IMR-90 (cell line): Measurements from ENCODE around the gene SPATA32. TPM values are rescaled to one million over a fixed set of nuclear protein-coding genes. Genes with fewer than 3 reads are reported as not detected.

Experiments used
- ATAC-seq: fragments of 200-7000 bp; cut with Tn5 transposase; 2 replicates; pipeline ENCODE4 v1.9.1; 2020; ENCODE audit warnings: low read depth, mild to moderate bottlenecking, moderate library complexity
- BruUV-seq: library from RNA; stranded (reverse); fragments of 400-500 nt; replicated peaks from 2 replicates; lab custom pipeline; 2021; lab: Mats Ljungman, UMichigan
- CTCF ChIA-PET: fragments of 300-600 bp; formaldehyde crosslinking; extraction: SDS; loops from one replicate; lab custom pipeline; 2021; ENCODE audit warnings: antibody characterized with exemption; lab: Yijun Ruan, JAX
- POLR2A ChIA-PET: fragments of 300-600 bp; sonication (Branson Sonifier 250); formaldehyde crosslinking; loops from one replicate; lab custom pipeline; 2022; ENCODE audit warnings: antibody characterized with exemption; ENCODE audit not compliant: unreplicated experiment; lab: Charles Lee
- DNase-seq: peaks from one replicate; pipeline ENCODE4 v3.0.0; 2013
- H2AFZ ChIP-seq: replicated peaks from 2 replicates; pipeline ENCODE3; 2013; ENCODE audit warnings: low read length, mild to moderate bottlenecking; ENCODE audit not compliant: poor library complexity
- H2AK5ac ChIP-seq: 2 replicates; pipeline ENCODE4 v1.6.1; 2013; ENCODE audit warnings: low read depth, low read length, inconsistent platforms
- H2AK9ac ChIP-seq: replicated peaks from 2 replicates; pipeline ENCODE3; 2013; ENCODE audit warnings: mild to moderate bottlenecking, low read depth, low read length, moderate library complexity; ENCODE audit not compliant: poor library complexity
- H2BK120ac ChIP-seq: 2 replicates; pipeline ENCODE4 v1.6.1; 2013; ENCODE audit warnings: low read depth, low read length, inconsistent platforms
- H2BK15ac ChIP-seq: 3 replicates; pipeline ENCODE4 v1.6.1; 2013; ENCODE audit warnings: low read depth, low read length, inconsistent platforms
- H2BK20ac ChIP-seq: 2 replicates; pipeline ENCODE4 v1.6.1; 2013; ENCODE audit warnings: low read depth, mild to moderate bottlenecking, inconsistent platforms, low read length, moderate library complexity
- H2BK5ac ChIP-seq: 2 replicates; pipeline ENCODE4 v1.6.1; 2013; ENCODE audit warnings: mild to moderate bottlenecking, low read depth, low read length, inconsistent platforms; ENCODE audit not compliant: poor library complexity, severe bottlenecking
- H3K14ac ChIP-seq: replicated peaks from 2 replicates; pipeline ENCODE4 v1.6.1; 2013; ENCODE audit warnings: low read depth, low read length, inconsistent platforms
- H3K18ac ChIP-seq: 2 replicates; pipeline ENCODE4 v1.6.1; 2013; ENCODE audit warnings: low read depth, low read length, control low read depth
- H3K23ac ChIP-seq: 2 replicates; pipeline ENCODE4 v1.6.1; 2013; ENCODE audit warnings: low read depth, low read length, inconsistent platforms
- H3K27ac ChIP-seq: 2 replicates; pipeline ENCODE4 v1.5.1; 2013; ENCODE audit warnings: mild to moderate bottlenecking, control low read depth, low read length; ENCODE audit not compliant: insufficient read depth
- H3K27me3 ChIP-seq: 2 replicates; pipeline ENCODE4 v1.6.1; 2013; ENCODE audit warnings: low read length; ENCODE audit not compliant: control insufficient read depth, insufficient read depth
- H3K36me3 ChIP-seq: 2 replicates; pipeline ENCODE4 v1.6.1; 2013; ENCODE audit warnings: low read length, mixed read lengths; ENCODE audit not compliant: control insufficient read depth, insufficient read depth
- H3K4ac ChIP-seq: 2 replicates; pipeline ENCODE4 v1.6.1; 2013; ENCODE audit warnings: low read depth, low read length, inconsistent platforms
- H3K4me1 ChIP-seq: 2 replicates; pipeline ENCODE4 v1.6.1; 2013; ENCODE audit warnings: low read length, mixed read lengths; ENCODE audit not compliant: control insufficient read depth, insufficient read depth
- H3K4me2 ChIP-seq: 2 replicates; pipeline ENCODE4 v1.6.1; 2013; ENCODE audit warnings: low read depth, mild to moderate bottlenecking, control low read depth, low read length, moderate library complexity
- H3K4me3 ChIP-seq: 2 replicates; pipeline ENCODE4 v1.5.1; 2013; ENCODE audit warnings: low read depth, mild to moderate bottlenecking, control low read depth, low read length, moderate library complexity; ENCODE audit not compliant: insufficient read depth
- H3K56ac ChIP-seq: 2 replicates; pipeline ENCODE4 v1.6.1; 2013; ENCODE audit warnings: low read length, inconsistent platforms; ENCODE audit not compliant: insufficient read depth; ENCODE audit errors: extremely low read depth
- H3K79me1 ChIP-seq, 2 experiments: 2 replicates each; pipeline ENCODE4 v1.6.1; 2013; ENCODE audit warnings: low read length in 2 of 2, inconsistent platforms in 1 of 2, low read depth in 1 of 2
- H3K9ac ChIP-seq: 2 replicates; pipeline ENCODE4 v1.6.1; 2013; ENCODE audit warnings: low read depth, low read length, control low read depth
- H3K9me1 ChIP-seq: 2 replicates; pipeline ENCODE4 v1.6.1; 2013; ENCODE audit warnings: low read length, inconsistent platforms; ENCODE audit not compliant: insufficient read depth
- H3K9me3 ChIP-seq: 2 replicates; pipeline ENCODE4 v1.6.1; 2013; ENCODE audit warnings: low read length; ENCODE audit not compliant: control insufficient read depth, insufficient read depth
- H4K20me1 ChIP-seq: 2 replicates; pipeline ENCODE4 v1.6.1; 2013; ENCODE audit warnings: low read length, inconsistent platforms; ENCODE audit not compliant: insufficient read depth
- H4K5ac ChIP-seq: 2 replicates; pipeline ENCODE4 v1.6.1; 2013; ENCODE audit warnings: mild to moderate bottlenecking, low read depth, low read length, control low read depth
- H4K8ac ChIP-seq, 2 experiments: 2 replicates each; pipeline ENCODE4 v1.6.1; 2013; ENCODE audit warnings: low read depth in 2 of 2, low read length in 2 of 2, control low read depth in 1 of 2, inconsistent platforms in 1 of 2
- H4K91ac ChIP-seq: 2 replicates; pipeline ENCODE4 v1.6.1; 2013; ENCODE audit warnings: low read depth, low read length, inconsistent platforms; ENCODE audit not compliant: insufficient read depth
- MXI1 ChIP-seq: IDR thresholded peaks from 2 replicates; pipeline ENCODE4 v1.6.1; 2012; ENCODE audit warnings: low read depth, mild to moderate bottlenecking, low read length, moderate library complexity, borderline replicate concordance
- NFE2L2 ChIP-seq: fragments of 150-350 bp; IDR thresholded peaks from 2 replicates; pipeline ENCODE4 v1.6.1; 2016; ENCODE audit warnings: low read depth, mild to moderate bottlenecking, low read length
- SMC3 ChIP-seq: fragments of 150-350 bp; IDR thresholded peaks from 2 replicates; pipeline ENCODE4 v1.6.1; 2016; ENCODE audit warnings: low read depth, mild to moderate bottlenecking, antibody characterized with exemption, low read length, moderate library complexity
- WGBS, 2 experiments: methylation state at CpG; one replicate each; pipeline versions ENCODE4 v1.1.5 to v1.1.7; 2013; ENCODE audit warnings: missing lambda C conversion rate in 2 of 2; ENCODE audit not compliant: insufficient read length in 1 of 2; ENCODE audit errors: extremely low coverage in 2 of 2; 5-methylcytosine and 5-hydroxymethylcytosine counted together
- dilution Hi-C: fragments of 300-500 bp; cut with HindIII; formaldehyde crosslinking; loops from one replicate; pipeline ENCODE4 v1.14.3; 2018; ENCODE audit warnings: low sequenced_read_pairs; ENCODE audit not compliant: unreplicated experiment
- in situ Hi-C: fragments of 300-500 bp; cut with MboI; formaldehyde crosslinking; loops from 3 replicates; pipeline ENCODE4 v1.14.3; 2019; ENCODE audit warnings: low sequenced_read_pairs, inconsistent platforms, mixed read lengths
- intact Hi-C: fragments of 100-400 bp; cut with micrococcal nuclease; formaldehyde crosslinking; loops from 2 replicates; pipeline ENCODE4 v1.10.0; 2022
- polyA plus RNA-seq, 3 experiments: library from polyadenylated mRNA; depleted of rRNA; stranded (reverse); fragments of >200 nt; gene quantifications; 2 replicates each; pipeline ENCODE4 v1.2.3, GENCODE V29; 2012; ENCODE audit warnings: low replicate concordance in 1 of 3
- total RNA-seq: library from RNA; depleted of rRNA; stranded (reverse); fragments of >200 nt; gene quantifications from 2 replicates; pipeline ENCODE4 v1.2.3, GENCODE V29; 2012

Gene SPATA32
- total and polyA plus RNA-seq, 2 of the 4 experiments (the other 2 are of a cell fraction): 0.18 TPM; not detected in 1

- Histone ChIP-seq H2AK5ac (peak overlapping the region; percentile 49), H4K91ac (no peak overlapping the region; the same call in 1 of the 2 replicates), H3K14ac (peak overlapping the region; percentile 50; the same call in 1 of the 2 replicates), H3K4ac (peak overlapping the region; percentile 64), H3K36me3 (peaks cover 8% of the 10 kb centered on the region), H3K4me2 (no peak overlapping the region), H4K5ac (peak overlapping the region; percentile 11; the same call in 1 of the 2 replicates), H3K27ac (peak overlapping the region; percentile 33), H2BK15ac (peak overlapping the region; percentile 15; the same call in 1 of the 3 replicates), H4K8ac (peak overlapping the region in 1 of 2 experiments; percentile 39; a peak in 1 of 4 replicates), H2BK20ac (peak overlapping the region; percentile 26; the same call in 1 of the 2 replicates), H2AK9ac (no peak overlapping the region), H3K4me3 (no peak overlapping the region), H3K79me1 (peaks cover 54 to 88% of the 10 kb centered on the region in 2 experiments), H2AFZ (no peak overlapping the region), H3K4me1 (peaks cover 39% of the 10 kb centered on the region), H3K56ac (no peak overlapping the region), H4K20me1 (peaks cover 81% of the 10 kb centered on the region), H3K27me3 (no peaks in the 10 kb centered on the region), H3K9me1 (peaks cover 55% of the 10 kb centered on the region), H3K23ac (peak overlapping the region; percentile 81; the same call in 1 of the 2 replicates), H3K9ac (no peak overlapping the region), H2BK5ac (peak overlapping the region; percentile 53), H3K9me3 (no peaks in the 10 kb centered on the region), H2BK120ac (peak overlapping the region; percentile 33; the same call in 1 of the 2 replicates), H3K18ac (no peak overlapping the region)
- CTCF ChIA-PET: no interaction called here
- DNase-seq (peak; percentile 62), ATAC-seq (no peak)
- intact Hi-C loops (no loop called here), dilution Hi-C loops (no loop called here), in situ Hi-C loops (no loop called here)
- POLR2A ChIA-PET: no interaction called here
- WGBS, 2 experiments: 100% methylated on average over 3 of the region's 7 CpGs; no CpG with 5 or more reads in 1 of the 2 experiments
- TF ChIP-seq MXI1 (no peak), NFE2L2 (no peak), SMC3 (no peak)
- BruUV-seq: no TSS peak
Measured at GRCh38 chr17:45296003-45296832, 34.3 kb upstream of the SPATA32 start.
